Fibroblast of lung (primary cell): ENCODE results near the gene IL34.

Experiments used
- CTCF ChIP-seq, 2 donors: IDR thresholded peaks in 1 of 2; conservative IDR thresholded peaks in 1 of 2; 1 replicate in 1 of 2; 2 replicates in 1 of 2; pipeline ENCODE4 v1.5.1; 2011 to 2012; ENCODE audit warnings: low read length in 2 of 2, control low read depth in 1 of 2, inconsistent platforms in 1 of 2, low read depth in 1 of 2, mild to moderate bottlenecking in 1 of 2
- EZH2 ChIP-seq: IDR thresholded peaks from 2 replicates; pipeline ENCODE4 v1.5.1; 2012; ENCODE audit warnings: low read length, control low read depth, mild to moderate bottlenecking; ENCODE audit errors: missing control alignments

- TF ChIP-seq CTCF (conservative IDR thresholded peaks at IDR 0.05 in 1 of 2, IDR thresholded peaks at IDR 0.05 in 1 of 2; ENCODE audit: low read depth in 1 of 2, low read length in 2 of 2) (no peak), EZH2 (no peak)
These were observed 1.4 kb upstream of the IL34 start for GRCh38 chr16:70644763-70645597.
